Left lung (tissue), 10 donors: ENCODE measurements around the gene TOM1. TPM values are rescaled to one million over a fixed set of nuclear protein-coding genes. Genes with fewer than 3 reads are reported as not detected.

ENCODE experiments used
- ATAC-seq: fragments of 200-7000 bp; cut with Tn5 transposase; one replicate; pipeline ENCODE4 v1.9.1; 2020; ENCODE audit warnings: moderate library complexity
- DNase-seq, 4 donors: peaks; one replicate each; pipeline ENCODE4 v3.0.0-alpha.2; 2013 to 2020
- H3K27ac ChIP-seq, 2 donors: fragments of 200-600 bp; sonication (generic) in 1 of 2; one replicate each; pipeline versions ENCODE4 v1.5.0 to v1.8.0; 2020 to 2021
- H3K27me3 ChIP-seq, 2 donors: fragments of 200-600 bp; sonication (generic) in 1 of 2; one replicate each; pipeline versions ENCODE4 v1.5.0 to v1.8.0; 2020 to 2021
- H3K36me3 ChIP-seq, 2 donors: fragments of 200-600 bp; sonication (generic) in 1 of 2; one replicate each; pipeline versions ENCODE4 v1.5.0 to v1.8.0; 2020 to 2021
- H3K4me1 ChIP-seq, 2 donors: fragments of 200-600 bp; one replicate each; pipeline ENCODE4 v1.8.0; 2021
- H3K4me3 ChIP-seq, 2 donors: fragments of 200-600 bp; sonication (generic) in 1 of 2; one replicate each; pipeline versions ENCODE4 v1.5.0 to v1.8.0; 2020 to 2021; ENCODE audit warnings: mild to moderate bottlenecking in 1 of 2
- H3K9me3 ChIP-seq, 2 donors: fragments of 200-600 bp; sonication (generic) in 1 of 2; one replicate each; pipeline versions ENCODE4 v1.5.0 to v1.8.0; 2020 to 2021
- CTCF ChIP-seq, 2 donors: fragments of 200-600 bp; sonication (generic) in 1 of 2; IDR thresholded peaks; one replicate each; pipeline versions ENCODE4 v1.5.0 to v1.8.0; 2021; ENCODE audit warnings: antibody characterized with exemption in 2 of 2
- intact Hi-C, 2 donors: fragments of 100-400 bp; cut with DNase I; formaldehyde crosslinking; loops; one replicate each; pipeline versions ENCODE4 v1.11.2 to v1.14.2; 2022
- polyA plus RNA-seq, 6 donors: library from polyadenylated mRNA; unstranded; fragments of 120-200 nt; gene quantifications; one replicate each; pipeline ENCODE4 v1.2.1, GENCODE V29; 2013; ENCODE audit not compliant: insufficient read length in 6 of 6
- total RNA-seq, 2 donors: library from RNA; stranded (reverse); fragmentation: NEBNext Ultra II Directional; extraction: Animal tissue kit (Norgen Biotek cat#: 25700); gene quantifications; one replicate each; pipeline ENCODE4 v1.2.1, GENCODE V29; 2021
- donor health status: DM: no; HTN: yes; CAD: no.
- donor health status: DM: no; HTN: no; CAD: no.

TOM1 gene
- total and polyA plus RNA-seq, 8 donors = 28.9 to 81.3 (median 32.8) TPM

GRCh38 chr22:35367331-35367886 lies 67.7 kb downstream of the TOM1 start:
- peak overlapping the region in 1 of 2 donors; percentile 4 for H3K27ac ChIP-seq
- H3K9me3 ChIP-seq = no peaks in the 10 kb centered on the region
- DNase-seq (no peak), ATAC-seq (peak; percentile 38)
- H3K4me1 ChIP-seq = peaks cover 3 to 49% of the 10 kb centered on the region in 2 donors
- intact Hi-C loops = no loop called here
- TF ChIP-seq CTCF (IDR thresholded peaks at IDR 0.05) = no peak
- H3K27me3 ChIP-seq = no peaks in the 10 kb centered on the region
- no peaks in the 10 kb centered on the region for H3K36me3 ChIP-seq
- H3K4me3 ChIP-seq = no peak overlapping the region

GRCh38 chr22:35368386-35368785 lies 68.7 kb downstream of the TOM1 start:
- no peak for TF ChIP-seq CTCF (IDR thresholded peaks at IDR 0.05)
- ATAC-seq (no peak), DNase-seq (peak in 1 of 4 donors; percentile 72)
- Histone ChIP-seq H3K4me3 (no peak overlapping the region), H3K4me1 (peaks cover 3 to 51% of the 10 kb centered on the region in 2 donors), H3K9me3 (no peaks in the 10 kb centered on the region), H3K27ac (no peak overlapping the region), H3K27me3 (no peaks in the 10 kb centered on the region), H3K36me3 (no peaks in the 10 kb centered on the region)
- intact Hi-C loops = no loop called here

GRCh38 chr22:35369996-35370395 lies 70.3 kb downstream of the TOM1 start:
- H3K27ac ChIP-seq = no peak overlapping the region
- TF ChIP-seq CTCF (IDR thresholded peaks at IDR 0.05) = no peak
- no peak for ATAC-seq
- no peaks in the 10 kb centered on the region for H3K36me3 ChIP-seq
- no peak overlapping the region for H3K4me3 ChIP-seq
- DNase-seq = no peak
- no peaks in the 10 kb centered on the region for H3K27me3 ChIP-seq
- peaks cover 3 to 43% of the 10 kb centered on the region in 2 donors for H3K4me1 ChIP-seq
- intact Hi-C loops = no loop called here
- no peaks in the 10 kb centered on the region for H3K9me3 ChIP-seq

GRCh38 chr22:35373781-35374180 lies 74.1 kb downstream of the TOM1 start:
- Histone ChIP-seq H3K36me3 (no peaks in the 10 kb centered on the region), H3K27ac (no peak overlapping the region), H3K4me3 (no peak overlapping the region), H3K9me3 (no peaks in the 10 kb centered on the region), H3K4me1 (peaks cover 8 to 60% of the 10 kb centered on the region in 2 donors), H3K27me3 (no peaks in the 10 kb centered on the region)
- intact Hi-C loops = no loop called here
- no peak for TF ChIP-seq CTCF (IDR thresholded peaks at IDR 0.05)
- DNase-seq = no peak
- ATAC-seq = no peak

- intact Hi-C loops = no loop called here
- ATAC-seq (no peak), DNase-seq (no peak)
- Histone ChIP-seq H3K36me3 (no peaks in the 10 kb centered on the region), H3K4me1 (peaks cover 11 to 71% of the 10 kb centered on the region in 2 donors), H3K9me3 (no peaks in the 10 kb centered on the region), H3K27me3 (no peaks in the 10 kb centered on the region), H3K4me3 (no peak overlapping the region), H3K27ac (peak overlapping the region in 1 of 2 donors; percentile 16)
- TF ChIP-seq CTCF (IDR thresholded peaks at IDR 0.05) = no peak
These were observed 75.3 kb downstream of the TOM1 start for GRCh38 chr22:35375031-35375430.
